HG03558 (cell line): ENCODE data around the gene KCNB1.

Experiments
- ATAC-seq: cut with Tn5 transposase; IDR thresholded peaks from one replicate; pipeline ENCODE4 v1.9.1; 2021; ENCODE audit warnings: moderate number of reproducible peaks; ENCODE audit not compliant: unreplicated experiment; ENCODE audit errors: extremely low read depth

KCNB1 gene

DNA sequence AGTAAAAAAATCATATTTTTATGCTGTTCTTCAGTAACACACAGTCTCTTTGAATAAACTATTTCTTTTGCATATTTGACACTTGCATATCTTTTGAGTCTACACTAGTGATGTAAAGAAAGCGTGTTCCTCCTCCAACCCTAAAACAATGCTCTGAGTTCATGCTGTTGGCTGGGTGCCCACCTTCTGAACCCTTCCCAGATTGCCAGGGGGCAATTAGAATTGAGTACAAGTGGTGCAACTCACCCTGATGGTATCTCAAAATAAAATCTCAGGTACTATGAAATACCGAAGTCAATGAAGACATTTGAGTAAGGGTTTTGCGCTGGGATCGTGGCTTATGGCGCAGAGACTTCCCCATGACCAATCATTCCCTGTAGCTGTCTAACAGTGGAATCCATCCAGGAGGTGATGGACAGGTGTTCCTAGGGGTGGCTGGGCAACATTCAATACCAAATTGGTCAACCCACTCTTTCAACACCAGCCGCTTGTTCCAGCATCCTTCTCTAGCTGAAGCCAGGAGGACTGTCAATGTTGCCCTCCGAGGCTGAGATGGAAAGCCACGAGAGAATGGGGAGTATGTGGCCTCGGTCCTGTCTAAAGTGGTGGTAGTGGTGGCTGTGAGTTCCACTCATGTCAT is 110.3 kb downstream of the KCNB1 start:
- no peak for ATAC-seq

DNA sequence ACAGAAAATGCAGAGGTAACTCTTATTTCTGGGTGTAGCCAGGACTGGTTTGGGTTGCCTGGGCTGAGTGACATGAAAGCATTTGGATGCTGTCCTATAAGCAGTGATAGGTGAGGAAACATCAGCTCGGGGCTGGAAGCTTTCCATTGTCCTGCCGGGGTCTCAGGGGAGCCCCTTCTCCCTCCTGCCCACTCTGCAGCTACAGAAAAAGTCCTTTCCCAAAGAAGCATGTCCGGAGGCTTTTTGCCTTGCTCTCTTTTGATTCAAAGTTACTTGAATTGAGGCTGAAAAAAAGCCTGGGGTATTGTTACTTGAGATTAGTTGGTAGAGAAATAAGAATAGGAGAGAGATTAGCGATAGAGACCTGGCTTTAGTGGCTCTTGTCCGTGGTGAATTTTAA is 113.9 kb downstream of the KCNB1 start:
- no peak for ATAC-seq

DNA sequence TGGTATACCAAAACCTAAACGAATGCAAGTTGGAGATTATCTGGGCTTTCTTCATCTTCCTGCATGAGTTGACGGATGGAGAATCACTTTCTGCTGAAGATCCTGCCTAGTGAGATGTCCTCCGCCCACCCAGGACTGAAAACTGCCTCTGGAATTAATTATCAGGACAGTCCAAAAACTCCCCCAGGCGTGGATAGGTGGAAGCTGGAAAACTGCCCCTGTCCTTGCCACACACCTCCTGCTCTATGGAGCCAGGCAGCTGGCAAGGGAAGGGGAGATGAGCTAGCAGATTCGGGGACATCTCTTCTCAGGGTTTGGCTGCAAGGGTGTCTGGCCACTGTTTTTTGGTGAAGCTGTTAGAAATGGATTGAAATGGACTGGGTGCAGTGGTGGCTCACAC is 115.4 kb downstream of the KCNB1 start:
- no peak for ATAC-seq

DNA sequence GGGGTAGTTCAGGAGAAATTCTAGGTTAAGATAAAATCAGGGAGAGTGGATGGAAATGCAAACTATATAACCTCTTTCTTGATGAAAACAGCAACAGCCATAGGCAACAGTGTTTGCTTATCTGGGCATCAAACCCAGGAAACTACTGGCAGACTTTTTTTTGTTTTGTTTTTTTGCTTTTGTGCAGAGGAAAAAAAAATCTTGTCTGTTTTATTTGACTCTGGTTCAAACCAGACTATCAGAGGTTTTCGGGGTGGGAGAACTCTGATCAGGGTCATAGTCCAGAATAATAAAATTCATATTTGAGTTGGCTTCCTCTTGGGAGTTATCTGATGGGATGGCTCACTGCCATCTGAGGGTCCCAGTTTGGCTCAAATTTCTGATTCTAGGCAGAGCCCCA is 115.8 kb downstream of the KCNB1 start:
- no peak for ATAC-seq

DNA sequence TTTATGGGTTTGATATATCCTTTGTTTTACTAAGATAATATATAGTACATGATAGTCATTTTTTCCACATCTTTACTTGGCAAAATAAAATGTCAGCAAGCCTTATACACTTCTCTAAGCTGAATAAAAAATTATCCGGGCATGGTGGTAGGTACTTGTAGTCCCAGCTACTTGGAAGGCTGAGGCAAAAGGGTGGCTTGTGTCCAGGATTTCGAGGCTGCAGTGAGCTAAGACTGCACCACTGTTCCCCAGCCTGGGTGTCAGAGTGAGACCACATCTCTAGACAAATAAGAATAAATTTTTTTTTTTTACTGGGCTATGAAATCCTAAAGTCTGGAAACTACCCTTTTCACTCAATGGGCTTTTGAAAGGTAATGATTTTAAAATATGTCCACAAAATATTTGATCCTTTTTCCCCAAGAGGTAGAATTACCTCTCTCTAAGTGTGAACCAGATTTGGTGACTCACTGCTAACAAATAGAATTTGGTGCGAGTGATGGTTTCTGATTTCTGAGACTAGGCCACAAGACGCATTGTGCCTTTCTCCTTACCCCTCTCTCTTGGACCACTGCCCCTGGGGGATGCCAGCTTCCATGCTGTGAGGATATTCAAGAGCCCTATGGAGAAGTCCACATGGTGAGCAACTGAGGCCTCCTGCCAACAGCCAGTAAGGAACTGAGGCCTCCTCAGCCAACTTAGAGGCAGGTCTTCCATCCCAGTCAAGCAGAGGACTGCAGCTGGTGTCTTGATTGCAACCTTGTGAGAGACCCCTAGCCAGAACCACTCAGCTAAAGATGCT is 120.4 kb downstream of the KCNB1 start:
- no peak for ATAC-seq

DNA sequence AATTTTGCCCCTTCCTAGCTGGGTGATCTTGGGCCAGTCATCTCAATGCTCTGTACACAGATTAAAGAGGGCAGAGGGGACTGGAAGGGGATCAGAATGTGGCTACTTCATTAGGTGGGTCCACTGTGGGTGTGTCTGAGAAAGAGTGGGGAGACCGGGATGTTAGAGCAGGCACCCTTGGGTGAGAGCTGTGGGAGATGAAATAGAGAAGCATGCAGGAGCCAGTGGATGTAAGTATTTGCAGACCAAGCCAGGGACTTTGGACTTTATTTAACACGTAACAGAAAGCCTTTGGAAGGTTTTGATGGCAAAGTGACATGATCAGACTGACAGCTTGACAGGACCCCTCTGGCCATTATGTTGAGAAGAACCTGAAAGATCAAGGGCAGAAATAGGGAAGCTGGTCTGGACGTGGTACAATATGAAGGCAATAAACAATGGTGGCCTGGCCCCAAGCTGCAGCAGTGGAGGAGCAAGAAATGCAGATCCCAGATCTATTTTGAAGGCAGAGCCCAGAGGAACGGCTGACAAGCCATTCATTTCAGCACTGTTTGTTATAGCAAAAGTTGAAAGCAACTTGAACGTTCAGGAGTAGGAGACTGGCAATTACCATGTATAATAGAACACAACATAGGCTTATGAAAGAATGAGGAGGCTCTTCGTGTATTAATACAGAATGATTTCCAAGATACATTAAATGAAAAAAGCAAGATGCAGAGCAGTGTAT is 122.1 kb downstream of the KCNB1 start:
- no peak for ATAC-seq

DNA sequence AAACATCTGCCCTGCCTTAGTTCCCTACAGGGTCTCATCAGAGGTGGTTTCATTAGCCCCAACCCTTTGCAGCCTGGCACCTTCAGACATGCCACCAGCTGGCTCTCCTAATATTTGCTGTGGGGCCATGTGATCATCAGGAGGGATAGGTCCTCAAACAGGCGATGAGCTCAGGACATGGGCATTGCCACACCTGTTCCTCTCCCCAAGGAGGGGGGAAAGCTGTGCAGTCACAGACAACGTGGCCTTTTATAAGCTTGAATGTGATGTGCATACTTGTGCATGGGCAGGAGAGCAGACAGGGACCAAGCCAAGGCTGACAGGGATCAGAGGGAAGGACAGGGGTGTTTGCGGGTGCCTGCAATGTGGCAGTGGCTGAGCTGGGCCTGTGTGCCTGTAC is 125.8 kb downstream of the KCNB1 start:
- ATAC-seq: no peak

DNA sequence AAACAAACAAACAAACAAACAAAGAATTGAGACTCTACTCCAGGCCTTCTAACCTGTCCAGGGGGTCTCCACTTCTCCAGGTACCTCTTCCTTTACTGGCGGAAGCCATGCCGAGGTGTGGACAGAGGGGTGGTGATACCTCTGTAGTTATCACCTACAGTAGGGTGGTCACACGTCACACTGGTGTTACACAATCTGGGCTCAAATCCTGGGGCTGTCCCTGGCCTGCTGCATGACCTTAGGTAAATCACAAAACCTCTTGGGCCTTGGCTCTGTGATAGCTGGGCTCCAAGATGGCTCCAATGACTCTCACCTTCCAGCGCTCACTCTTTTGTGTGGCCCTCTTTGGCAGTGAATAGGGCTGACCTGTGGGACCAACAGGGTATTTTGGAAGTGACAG is 127.8 kb downstream of the KCNB1 start:
- no peak for ATAC-seq

DNA sequence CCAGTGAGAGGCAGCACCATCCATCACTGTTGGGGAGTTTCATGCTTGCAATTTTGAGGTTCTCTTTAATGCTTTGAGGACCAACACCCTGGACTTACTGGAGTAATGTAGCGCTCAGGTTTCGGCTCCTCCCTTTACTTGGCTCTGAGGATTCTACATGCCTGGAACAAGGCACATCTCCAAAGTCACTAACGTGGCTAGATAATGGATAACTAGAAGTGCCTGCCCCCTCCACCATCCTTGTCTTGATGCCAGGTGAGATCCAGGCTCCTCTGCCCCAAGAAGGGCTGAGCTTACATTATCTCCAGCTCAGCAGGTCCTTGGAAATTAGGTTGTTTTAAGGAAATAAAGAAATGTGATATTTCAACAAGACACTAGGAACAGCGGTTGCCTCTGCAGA is 129.1 kb downstream of the KCNB1 start:
- no peak for ATAC-seq

DNA sequence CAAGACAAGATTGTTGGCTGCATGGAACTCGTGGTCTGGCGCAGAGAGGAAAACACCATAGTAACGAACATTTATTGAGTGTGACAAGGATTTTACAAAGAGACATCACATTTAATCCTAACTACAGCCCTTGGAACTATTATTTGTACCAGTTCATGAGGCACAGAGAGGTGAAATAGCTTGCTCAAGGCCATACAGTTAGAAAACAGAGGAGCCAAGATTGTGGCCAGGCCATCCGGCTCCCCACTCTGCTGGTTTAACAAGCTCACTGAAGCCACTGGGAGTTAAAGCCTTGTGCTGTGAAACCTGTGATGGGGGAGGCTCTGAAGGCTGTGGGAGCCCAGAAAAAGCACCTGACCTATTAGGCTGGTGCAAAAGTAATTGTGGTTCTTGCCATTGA is 129.7 kb downstream of the KCNB1 start:
- no peak for ATAC-seq

DNA sequence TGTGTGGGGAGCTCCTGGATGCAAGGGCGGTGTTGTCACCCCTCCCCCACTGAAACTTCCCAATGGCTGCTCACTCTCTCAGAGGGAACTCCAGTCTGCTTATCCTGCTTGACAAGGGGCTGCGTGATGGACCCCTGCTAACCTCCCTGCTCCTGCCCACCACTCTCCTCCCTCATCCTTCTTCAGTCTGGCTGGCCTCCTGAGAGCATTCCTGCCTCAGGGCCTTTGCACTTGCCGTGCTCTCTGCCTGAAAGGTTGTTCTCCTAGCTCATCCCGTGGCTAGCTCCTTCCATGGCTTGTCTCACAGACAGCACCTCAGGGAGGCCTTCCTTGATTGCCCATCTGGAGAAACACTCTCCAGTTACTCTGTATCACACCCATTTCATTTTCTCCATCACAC is 130.7 kb downstream of the KCNB1 start:
- no peak for ATAC-seq

DNA sequence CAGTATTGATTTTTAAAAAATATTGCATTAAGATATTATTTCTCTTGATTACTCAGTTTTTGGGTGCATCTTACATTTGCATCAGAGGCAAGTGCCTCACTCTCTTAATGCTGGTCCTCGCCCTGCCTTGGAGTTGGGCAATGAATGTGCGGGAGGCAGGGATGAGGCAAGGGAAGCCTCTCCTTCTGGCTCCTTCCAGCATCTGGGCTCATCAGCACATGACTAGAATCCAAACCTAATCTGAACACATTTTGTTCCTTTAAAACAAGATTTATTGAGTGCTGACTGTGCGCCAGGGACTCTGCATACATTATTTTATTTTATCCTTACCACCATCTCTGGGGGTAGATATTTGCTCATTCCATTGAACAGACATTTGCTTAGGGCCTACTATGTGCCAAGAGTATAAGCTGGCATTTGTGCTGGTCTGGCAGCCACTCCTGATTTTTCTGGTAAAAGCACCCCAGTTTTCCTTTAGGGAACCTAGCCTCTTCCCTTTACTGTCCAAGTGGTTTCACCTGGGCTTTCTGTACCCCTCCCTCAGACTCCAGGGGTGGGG is 132.7 kb downstream of the KCNB1 start:
- ATAC-seq: no peak

DNA sequence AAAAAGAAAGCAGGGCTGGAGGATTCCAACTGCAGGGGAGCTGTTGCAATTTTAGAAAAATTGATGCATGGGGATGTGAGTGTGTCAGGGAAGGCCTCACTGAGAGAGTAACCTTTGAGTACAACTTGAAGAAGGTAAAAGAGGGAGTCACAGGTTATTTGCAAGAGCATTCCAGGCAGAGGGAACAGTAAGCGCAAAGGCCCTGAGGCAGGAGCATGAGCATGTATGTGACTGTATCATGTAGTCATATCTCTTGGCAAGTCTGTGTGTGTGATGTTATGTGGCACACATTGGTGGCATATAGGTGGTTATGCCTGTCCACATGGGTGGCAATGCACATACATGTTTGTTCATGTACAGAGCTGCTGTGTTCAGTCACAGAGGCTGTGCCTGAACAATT is 133.4 kb downstream of the KCNB1 start:
- no peak for ATAC-seq

DNA sequence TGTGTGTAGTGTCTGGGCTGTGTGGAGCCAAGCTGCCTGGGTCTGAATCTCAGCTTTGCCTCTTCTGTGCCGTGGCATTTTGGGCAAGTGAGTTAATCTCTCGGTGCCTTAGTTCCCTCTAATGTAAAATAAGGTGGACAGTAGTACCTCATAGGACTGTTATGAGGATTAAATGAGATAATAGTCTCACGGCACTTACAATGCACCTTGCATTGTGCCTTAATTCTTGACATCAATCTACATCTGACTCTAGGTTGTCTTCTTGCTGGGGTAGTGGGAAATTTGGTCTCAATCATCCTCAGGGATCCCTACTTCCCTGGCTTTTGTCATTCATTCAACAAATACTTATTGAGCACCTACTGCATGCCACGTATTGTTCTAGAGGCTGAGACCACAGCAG is 133.9 kb downstream of the KCNB1 start:
- no peak for ATAC-seq

DNA sequence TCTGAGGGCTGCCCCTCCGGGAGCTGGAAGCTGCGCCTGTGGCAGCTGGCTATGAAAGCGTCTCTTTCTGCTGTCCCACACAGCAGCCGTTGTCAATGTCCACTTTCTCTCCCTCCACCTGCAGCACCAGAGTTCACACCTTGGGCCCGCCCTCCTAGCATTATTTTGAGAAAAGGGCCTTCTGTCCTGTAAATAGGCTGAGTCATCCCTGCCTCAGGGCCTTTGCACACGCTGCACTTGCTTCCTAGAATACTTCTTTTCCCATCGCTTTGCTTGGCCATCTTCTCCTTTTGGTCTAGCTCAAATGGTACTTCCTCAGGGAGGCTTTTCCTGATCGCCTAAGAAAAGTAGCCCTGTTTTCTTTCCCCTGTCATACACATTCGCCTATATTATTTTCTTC is 135.3 kb downstream of the KCNB1 start:
- ATAC-seq: no peak

DNA sequence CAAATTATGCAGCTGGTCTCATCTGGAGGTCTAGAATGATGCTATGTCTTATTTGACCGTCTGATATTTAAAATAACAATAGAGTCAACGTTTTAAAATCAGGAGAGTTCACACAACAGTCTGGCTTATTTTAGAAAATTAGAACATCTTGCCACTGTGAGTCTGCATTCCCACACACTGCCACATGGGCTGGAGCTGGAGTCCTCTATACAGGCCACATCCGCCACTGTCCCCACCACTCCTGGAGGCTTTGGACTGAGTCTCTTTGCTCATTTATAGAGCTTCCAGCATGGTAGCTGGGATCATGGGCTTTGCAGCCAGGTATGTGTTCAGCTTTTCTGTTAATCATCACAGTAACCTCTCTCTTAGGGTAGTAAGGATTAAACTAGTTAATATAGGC is 135.8 kb downstream of the KCNB1 start:
- ATAC-seq: no peak

DNA sequence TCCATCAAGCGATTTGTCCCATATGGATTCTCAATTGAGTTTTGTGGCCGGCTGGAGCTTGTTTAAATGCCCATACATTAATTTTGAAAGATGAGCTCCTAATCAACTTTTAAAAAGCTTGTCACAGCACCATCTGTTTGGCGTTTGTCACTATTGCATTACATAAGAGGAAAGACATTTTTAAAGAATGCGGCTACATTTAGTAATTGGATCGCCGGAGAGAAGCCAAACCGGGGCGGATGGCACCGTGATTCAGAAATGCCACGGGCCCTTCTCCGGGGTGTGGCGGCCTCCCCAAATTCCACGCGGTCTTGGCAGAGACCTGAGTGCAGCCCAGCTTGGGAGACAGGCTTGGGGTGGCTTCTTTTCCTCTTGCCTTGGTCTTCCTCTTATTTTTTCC is 136.9 kb downstream of the KCNB1 start:
- no peak for ATAC-seq

DNA sequence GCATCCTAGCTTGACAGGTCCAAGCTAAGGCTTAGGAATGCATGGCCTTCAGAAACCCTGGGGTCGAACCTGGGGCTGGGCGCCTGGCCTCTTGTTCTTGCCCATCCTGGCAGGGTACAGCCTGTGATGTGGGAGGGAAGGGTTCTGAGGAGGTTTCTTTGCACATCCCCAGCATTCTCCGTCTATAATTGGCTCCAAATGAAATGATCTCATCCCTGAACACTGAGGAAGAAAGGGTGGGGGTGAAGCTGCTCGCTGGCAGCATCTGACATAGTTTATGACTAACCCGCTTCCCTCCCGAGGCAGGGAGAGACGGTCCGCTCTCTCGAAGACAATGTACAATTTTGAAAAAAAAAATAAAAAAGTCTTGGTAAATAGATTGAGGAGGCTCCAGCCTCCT is 137.5 kb downstream of the KCNB1 start:
- no peak for ATAC-seq

DNA sequence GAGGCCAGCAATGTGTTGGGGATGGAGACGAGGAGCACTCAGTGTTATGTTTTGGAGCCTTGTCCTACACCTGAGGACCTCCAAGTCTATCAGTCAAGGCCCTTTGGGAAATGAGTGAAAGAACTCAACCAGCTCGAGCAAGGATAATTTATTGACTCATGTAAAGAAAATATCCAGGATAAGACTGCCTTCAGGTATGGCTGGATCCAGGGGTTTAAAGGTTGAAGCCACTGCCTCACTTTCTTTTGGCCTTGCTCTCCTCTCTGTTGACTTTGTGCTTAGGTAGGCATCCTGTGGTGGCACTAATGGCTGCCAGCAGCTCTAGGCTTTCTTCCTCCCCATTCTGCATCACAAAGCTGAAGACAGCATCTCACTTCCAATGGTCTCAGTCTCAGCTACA is 138.3 kb downstream of the KCNB1 start:
- ATAC-seq: no peak

DNA sequence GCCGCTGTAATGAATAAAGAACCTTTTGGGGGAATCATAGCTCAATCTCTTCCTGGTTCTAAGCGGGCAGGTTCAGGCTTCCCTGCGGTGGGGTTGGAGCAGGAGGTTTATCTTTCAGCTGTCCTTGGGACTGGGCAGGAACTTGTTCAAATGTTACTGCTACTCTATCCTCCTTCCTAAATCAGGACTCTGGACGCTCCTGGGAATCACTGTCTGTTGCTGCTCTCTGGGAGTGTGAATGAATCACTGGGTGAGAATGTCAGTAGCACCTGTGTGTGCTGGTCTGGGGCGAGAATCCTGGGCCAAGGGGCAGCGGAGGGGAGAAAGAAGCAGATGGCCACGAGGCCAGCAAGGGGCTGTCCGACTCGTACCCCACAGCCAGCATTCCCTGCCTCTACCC is 139.2 kb downstream of the KCNB1 start:
- ATAC-seq: no peak
